Activated effector memory CD4-positive, alpha-beta T cell treated with anti-CD3 and anti-CD28 coated beads, Interleukin-2, amount 50 U/mL, for 16 hours (primary cell): ENCODE measurements around the gene SMO.
"Not testable (repeated sequence)": the region's sequence is repeated elsewhere in the genome, so short reads cannot be mapped to it uniquely, and the experiment has no call there.

Experiments
- DNase-seq: peaks from one replicate; pipeline ENCODE4 v3.0.0-alpha.2; 2020

The SMO gene

GRCh38 chr7:129245533-129245932 is 57.1 kb downstream of the SMO start:
- DNase-seq: no peak

- no peak for DNase-seq
Observed at GRCh38 chr7:129247087-129247486, 58.7 kb downstream of the SMO start.

GRCh38 chr7:129252128-129252527 is 63.7 kb downstream of the SMO start:
- DNase-seq: no peak

- DNase-seq: not testable (repeated sequence)
Observed at GRCh38 chr7:129252603-129253002, 64.2 kb downstream of the SMO start.

GRCh38 chr7:129255800-129256199 is 67.4 kb downstream of the SMO start:
- DNase-seq: no peak

- no peak for DNase-seq
Observed at GRCh38 chr7:129256221-129256620, 67.8 kb downstream of the SMO start.

- no peak for DNase-seq
Observed at GRCh38 chr7:129257168-129257567, 68.7 kb downstream of the SMO start.

- DNase-seq: no peak
Observed at GRCh38 chr7:129258649-129259389, 70.4 kb downstream of the SMO start.

- DNase-seq: no peak
Observed at GRCh38 chr7:129262324-129262723, 73.9 kb downstream of the SMO start.
